HEK293 (cell line): ENCODE measurements around the gene GOLGA2.

Source experiments
- ATF2 ChIP-seq: fragments of 450-650 bp; formaldehyde crosslinking; IDR thresholded peaks from 2 replicates; pipeline ENCODE4 v1.5.1; 2016; ENCODE audit warnings: missing biosample characterization, missing genetic modification characterization, low read depth
- IKZF3 ChIP-seq: fragments of 450-650 bp; IDR thresholded peaks from 2 replicates; pipeline ENCODE4 v1.5.0; 2018; ENCODE audit warnings: missing biosample characterization, mild to moderate bottlenecking, missing genetic modification characterization, moderate library complexity
- MYNN ChIP-seq: fragments of 450-650 bp; formaldehyde crosslinking; IDR thresholded peaks from 2 replicates; pipeline ENCODE4 v1.5.1; 2016; ENCODE audit warnings: missing biosample characterization, missing genetic modification characterization, borderline replicate concordance
- SALL2 ChIP-seq: fragments of 450-650 bp; formaldehyde crosslinking; IDR thresholded peaks from 2 replicates; pipeline ENCODE4 v1.5.0; 2017; ENCODE audit warnings: missing biosample characterization, mild to moderate bottlenecking, missing genetic modification characterization, borderline replicate concordance
- TSHZ1 ChIP-seq: fragments of 450-650 bp; formaldehyde crosslinking; IDR thresholded peaks from 2 replicates; pipeline ENCODE4 v1.5.1; 2016; ENCODE audit warnings: missing biosample characterization, missing genetic modification characterization, borderline replicate concordance
- ZBTB7A ChIP-seq: fragments of 450-650 bp; formaldehyde crosslinking; IDR thresholded peaks from 2 replicates; pipeline ENCODE4 v1.5.1; 2016; ENCODE audit warnings: low read depth, missing biosample characterization, missing genetic modification characterization
- ZEB2 ChIP-seq: fragments of 450-650 bp; formaldehyde crosslinking; IDR thresholded peaks from 2 replicates; pipeline ENCODE4 v1.5.1; 2016; ENCODE audit warnings: missing biosample characterization, missing genetic modification characterization
- ZFP69B ChIP-seq: fragments of 450-650 bp; formaldehyde crosslinking; IDR thresholded peaks from 2 replicates; pipeline ENCODE4 v1.5.1; 2016; ENCODE audit warnings: missing biosample characterization, missing genetic modification characterization
- ZNF10 ChIP-seq: fragments of 450-650 bp; formaldehyde crosslinking; IDR thresholded peaks from 2 replicates; pipeline ENCODE4 v1.5.1; 2017; ENCODE audit warnings: missing biosample characterization, missing genetic modification characterization
- ZNF114 ChIP-seq: fragments of 450-650 bp; formaldehyde crosslinking; IDR thresholded peaks from 2 replicates; pipeline ENCODE4 v1.5.0; 2017; ENCODE audit warnings: missing biosample characterization, missing genetic modification characterization
- ZNF132 ChIP-seq: fragments of 450-650 bp; formaldehyde crosslinking; IDR thresholded peaks from 2 replicates; pipeline ENCODE4 v1.5.1; 2017; ENCODE audit warnings: missing biosample characterization, missing genetic modification characterization, borderline replicate concordance
- ZNF146 ChIP-seq: fragments of 450-650 bp; formaldehyde crosslinking; IDR thresholded peaks from 2 replicates; pipeline ENCODE4 v1.5.1; 2016; ENCODE audit warnings: missing biosample characterization, missing genetic modification characterization
- ZNF2 ChIP-seq: fragments of 450-650 bp; formaldehyde crosslinking; IDR thresholded peaks from 2 replicates; pipeline ENCODE4 v1.5.1; 2016; ENCODE audit warnings: missing biosample characterization, missing genetic modification characterization
- ZNF350 ChIP-seq: fragments of 450-650 bp; formaldehyde crosslinking; IDR thresholded peaks from 2 replicates; pipeline ENCODE4 v1.5.0; 2017; ENCODE audit warnings: missing biosample characterization, mild to moderate bottlenecking, missing genetic modification characterization
- ZNF391 ChIP-seq: fragments of 450-650 bp; formaldehyde crosslinking; IDR thresholded peaks from 2 replicates; pipeline ENCODE4 v1.5.1; 2016; ENCODE audit warnings: low read depth, missing biosample characterization, missing genetic modification characterization, borderline replicate concordance
- ZNF416 ChIP-seq: fragments of 450-650 bp; formaldehyde crosslinking; IDR thresholded peaks from 2 replicates; pipeline ENCODE4 v1.5.1; 2016; ENCODE audit warnings: missing biosample characterization, missing genetic modification characterization
- ZNF560 ChIP-seq: fragments of 450-650 bp; formaldehyde crosslinking; IDR thresholded peaks from 2 replicates; pipeline ENCODE4 v1.5.1; 2017; ENCODE audit warnings: missing biosample characterization, missing genetic modification characterization, borderline replicate concordance
- ZNF658 ChIP-seq: fragments of 450-650 bp; formaldehyde crosslinking; IDR thresholded peaks from 2 replicates; pipeline ENCODE4; 2016; ENCODE audit warnings: missing biosample characterization, missing genetic modification characterization
- ZNF664 ChIP-seq: fragments of 450-650 bp; formaldehyde crosslinking; IDR thresholded peaks from 2 replicates; pipeline ENCODE4 v1.5.1; 2016; ENCODE audit warnings: missing biosample characterization, missing genetic modification characterization
- ZNF701 ChIP-seq: fragments of 450-650 bp; formaldehyde crosslinking; IDR thresholded peaks from 2 replicates; pipeline ENCODE4 v1.5.1; 2016; ENCODE audit warnings: missing biosample characterization, missing genetic modification characterization
- ZNF785 ChIP-seq: fragments of 450-650 bp; formaldehyde crosslinking; IDR thresholded peaks from 2 replicates; pipeline ENCODE4 v1.5.1; 2016; ENCODE audit warnings: missing biosample characterization, missing genetic modification characterization
- ZSCAN16 ChIP-seq: fragments of 450-650 bp; formaldehyde crosslinking; IDR thresholded peaks from 2 replicates; pipeline ENCODE4 v1.5.1; 2016; ENCODE audit warnings: missing biosample characterization, missing genetic modification characterization
- TF ChIP-seq, protein P1 (sequence below): fragments of 450-650 bp; formaldehyde crosslinking; IDR thresholded peaks from 2 replicates; pipeline ENCODE4 v1.5.1; 2016; ENCODE audit warnings: missing biosample characterization, missing genetic modification characterization
- TF ChIP-seq, protein P2 (sequence below): fragments of 450-650 bp; formaldehyde crosslinking; IDR thresholded peaks from 2 replicates; pipeline ENCODE4 v1.5.1; 2016; ENCODE audit warnings: missing biosample characterization, missing genetic modification characterization
- TF ChIP-seq, protein P3 (sequence below): fragments of 450-650 bp; formaldehyde crosslinking; IDR thresholded peaks from 2 replicates; pipeline ENCODE4 v1.5.1; 2016; ENCODE audit warnings: missing biosample characterization, missing genetic modification characterization
- TF ChIP-seq, protein P4 (sequence below): fragments of 450-650 bp; formaldehyde crosslinking; IDR thresholded peaks from 2 replicates; pipeline ENCODE4 v1.5.1; 2016; ENCODE audit warnings: missing biosample characterization, missing genetic modification characterization
- TF ChIP-seq, protein P5 (sequence below): fragments of 450-650 bp; formaldehyde crosslinking; IDR thresholded peaks from 2 replicates; pipeline ENCODE4 v1.5.1; 2017; ENCODE audit warnings: missing biosample characterization, mild to moderate bottlenecking, missing genetic modification characterization, moderate library complexity

GOLGA2 gene

GRCh38 chr9:128322404-128323211 lies 46.8 kb upstream of the GOLGA2 start, which contains the start of the genes COQ4 and TRUB2 (continued):
- TF ChIP-seq, protein P1, sequence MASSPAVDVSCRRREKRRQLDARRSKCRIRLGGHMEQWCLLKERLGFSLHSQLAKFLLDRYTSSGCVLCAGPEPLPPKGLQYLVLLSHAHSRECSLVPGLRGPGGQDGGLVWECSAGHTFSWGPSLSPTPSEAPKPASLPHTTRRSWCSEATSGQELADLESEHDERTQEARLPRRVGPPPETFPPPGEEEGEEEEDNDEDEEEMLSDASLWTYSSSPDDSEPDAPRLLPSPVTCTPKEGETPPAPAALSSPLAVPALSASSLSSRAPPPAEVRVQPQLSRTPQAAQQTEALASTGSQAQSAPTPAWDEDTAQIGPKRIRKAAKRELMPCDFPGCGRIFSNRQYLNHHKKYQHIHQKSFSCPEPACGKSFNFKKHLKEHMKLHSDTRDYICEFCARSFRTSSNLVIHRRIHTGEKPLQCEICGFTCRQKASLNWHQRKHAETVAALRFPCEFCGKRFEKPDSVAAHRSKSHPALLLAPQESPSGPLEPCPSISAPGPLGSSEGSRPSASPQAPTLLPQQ (tag by site-specific recombination): peak; percentile 96
- TF ChIP-seq ZNF146 (tag by site-specific recombination) (no peak), ZNF416 (tag by site-specific recombination) (no peak), ZNF785 (tag by site-specific recombination) (peak; percentile 92), ZNF664 (tag by site-specific recombination) (peak; percentile 29; the same call in 1 of the 2 replicates), ZNF2 (tag by site-specific recombination) (peak; percentile 98), ZNF10 (no peak), ZNF701 (tag by site-specific recombination) (no peak), ZNF560 (tag by site-specific recombination) (no peak), SALL2 (no peak), ZNF658 (tag by site-specific recombination) (no peak), TSHZ1 (tag by site-specific recombination) (0 out of 2 replicates have a peak, but pooled peaks have one; percentile 6), MYNN (tag by site-specific recombination) (peak; percentile 52; the same call in 1 of the 2 replicates), ATF2 (no peak), ZSCAN16 (tag by site-specific recombination) (peak; percentile 29; the same call in 1 of the 2 replicates), ZNF350 (no peak), ZFP69B (peak; percentile 86), ZNF391 (no peak; the same call in none of the 2 replicates), ZBTB7A (tag by site-specific recombination) (no peak), IKZF3 (tag by site-specific recombination) (no peak), ZEB2 (tag by site-specific recombination) (peak; percentile 86), ZNF132 (tag by site-specific recombination) (no peak), ZNF114 (tag by site-specific recombination) (no peak)
- TF ChIP-seq, protein P2, sequence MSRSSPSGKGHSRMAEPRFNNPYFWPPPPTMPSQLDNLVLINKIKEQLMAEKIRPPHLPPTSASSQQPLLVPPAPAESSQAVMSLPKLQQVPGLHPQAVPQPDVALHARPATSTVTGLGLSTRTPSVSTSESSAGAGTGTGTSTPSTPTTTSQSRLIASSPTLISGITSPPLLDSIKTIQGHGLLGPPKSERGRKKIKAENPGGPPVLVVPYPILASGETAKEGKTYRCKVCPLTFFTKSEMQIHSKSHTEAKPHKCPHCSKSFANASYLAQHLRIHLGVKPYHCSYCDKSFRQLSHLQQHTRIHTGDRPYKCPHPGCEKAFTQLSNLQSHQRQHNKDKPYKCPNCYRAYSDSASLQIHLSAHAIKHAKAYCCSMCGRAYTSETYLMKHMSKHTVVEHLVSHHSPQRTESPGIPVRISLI: no peak
- TF ChIP-seq, protein P3, sequence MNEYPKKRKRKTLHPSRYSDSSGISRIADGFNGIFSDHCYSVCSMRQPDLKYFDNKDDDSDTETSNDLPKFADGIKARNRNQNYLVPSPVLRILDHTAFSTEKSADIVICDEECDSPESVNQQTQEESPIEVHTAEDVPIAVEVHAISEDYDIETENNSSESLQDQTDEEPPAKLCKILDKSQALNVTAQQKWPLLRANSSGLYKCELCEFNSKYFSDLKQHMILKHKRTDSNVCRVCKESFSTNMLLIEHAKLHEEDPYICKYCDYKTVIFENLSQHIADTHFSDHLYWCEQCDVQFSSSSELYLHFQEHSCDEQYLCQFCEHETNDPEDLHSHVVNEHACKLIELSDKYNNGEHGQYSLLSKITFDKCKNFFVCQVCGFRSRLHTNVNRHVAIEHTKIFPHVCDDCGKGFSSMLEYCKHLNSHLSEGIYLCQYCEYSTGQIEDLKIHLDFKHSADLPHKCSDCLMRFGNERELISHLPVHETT (tag by site-specific recombination): peak; percentile 99
- TF ChIP-seq, protein P4, sequence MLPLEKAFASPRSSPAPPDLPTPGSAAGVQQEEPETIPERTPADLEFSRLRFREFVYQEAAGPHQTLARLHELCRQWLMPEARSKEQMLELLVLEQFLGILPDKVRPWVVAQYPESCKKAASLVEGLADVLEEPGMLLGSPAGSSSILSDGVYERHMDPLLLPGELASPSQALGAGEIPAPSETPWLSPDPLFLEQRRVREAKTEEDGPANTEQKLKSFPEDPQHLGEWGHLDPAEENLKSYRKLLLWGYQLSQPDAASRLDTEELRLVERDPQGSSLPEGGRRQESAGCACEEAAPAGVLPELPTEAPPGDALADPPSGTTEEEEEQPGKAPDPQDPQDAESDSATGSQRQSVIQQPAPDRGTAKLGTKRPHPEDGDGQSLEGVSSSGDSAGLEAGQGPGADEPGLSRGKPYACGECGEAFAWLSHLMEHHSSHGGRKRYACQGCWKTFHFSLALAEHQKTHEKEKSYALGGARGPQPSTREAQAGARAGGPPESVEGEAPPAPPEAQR: peak; percentile 37; the same call in 1 of the 2 replicates
- TF ChIP-seq, protein P5, sequence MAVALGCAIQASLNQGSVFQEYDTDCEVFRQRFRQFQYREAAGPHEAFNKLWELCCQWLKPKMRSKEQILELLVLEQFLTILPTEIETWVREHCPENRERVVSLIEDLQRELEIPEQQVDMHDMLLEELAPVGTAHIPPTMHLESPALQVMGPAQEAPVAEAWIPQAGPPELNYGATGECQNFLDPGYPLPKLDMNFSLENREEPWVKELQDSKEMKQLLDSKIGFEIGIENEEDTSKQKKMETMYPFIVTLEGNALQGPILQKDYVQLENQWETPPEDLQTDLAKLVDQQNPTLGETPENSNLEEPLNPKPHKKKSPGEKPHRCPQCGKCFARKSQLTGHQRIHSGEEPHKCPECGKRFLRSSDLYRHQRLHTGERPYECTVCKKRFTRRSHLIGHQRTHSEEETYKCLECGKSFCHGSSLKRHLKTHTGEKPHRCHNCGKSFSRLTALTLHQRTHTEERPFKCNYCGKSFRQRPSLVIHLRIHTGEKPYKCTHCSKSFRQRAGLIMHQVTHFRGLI (tag by site-specific recombination): no peak; the same call in 1 of the 2 replicates
